Activated T-cell treated with anti-CD3 and anti-CD28 coated beads, Interleukin-2, amount 50 U/mL, for 72 hours (primary cell): ENCODE measurements around the gene CEP63. TPM values are rescaled to one million over a fixed set of nuclear protein-coding genes. Genes with fewer than 3 reads are reported as not detected.

Source experiments
- ATAC-seq, 2 donors: fragments of 150-1000 bp; cut with Tn5 transposase; replicated peaks in 1 of 2; 2 replicates each; pipeline ENCODE4 v1.10.0; 2021; ENCODE audit warnings: moderate library complexity in 2 of 2, mild to moderate bottlenecking in 1 of 2
- DNase-seq, 2 donors: peaks; one replicate each; pipeline ENCODE4 v3.0.0; 2021 to 2022; ENCODE audit warnings: mixed read lengths in 1 of 2
- H3K27ac Mint-ChIP-seq: one replicate; pipeline ENCODE4 v1.8.0; 2022; ENCODE audit warnings: mild to moderate bottlenecking, moderate library complexity, mixed read lengths
- H3K27me3 Mint-ChIP-seq: one replicate; pipeline ENCODE4 v1.8.0; 2022; ENCODE audit warnings: low read depth, mixed read lengths
- H3K36me3 Mint-ChIP-seq, 2 donors: one replicate each; pipeline ENCODE4 v1.8.0; 2022; ENCODE audit warnings: mixed read lengths in 2 of 2, mild to moderate bottlenecking in 1 of 2; ENCODE audit not compliant: insufficient read depth in 2 of 2
- H3K4me1 Mint-ChIP-seq: one replicate; pipeline ENCODE4 v1.8.0; 2022; ENCODE audit warnings: low read depth, mixed read lengths
- H3K4me3 Mint-ChIP-seq, 2 donors: one replicate each; pipeline ENCODE4 v1.8.0; 2022; ENCODE audit warnings: mild to moderate bottlenecking in 2 of 2, mixed read lengths in 2 of 2, moderate library complexity in 2 of 2
- H3K9me3 Mint-ChIP-seq, 2 donors: one replicate each; pipeline ENCODE4 v1.8.0; 2022; ENCODE audit warnings: mixed read lengths in 2 of 2
- total RNA-seq, 2 donors: library from RNA; stranded (reverse); gene quantifications; one replicate each; pipeline ENCODE4 v1.2.3, GENCODE V29; 2022

The CEP63 gene
- total RNA-seq, 2 donors from 2014 or later: 25.1 to 33.6 TPM

DNA sequence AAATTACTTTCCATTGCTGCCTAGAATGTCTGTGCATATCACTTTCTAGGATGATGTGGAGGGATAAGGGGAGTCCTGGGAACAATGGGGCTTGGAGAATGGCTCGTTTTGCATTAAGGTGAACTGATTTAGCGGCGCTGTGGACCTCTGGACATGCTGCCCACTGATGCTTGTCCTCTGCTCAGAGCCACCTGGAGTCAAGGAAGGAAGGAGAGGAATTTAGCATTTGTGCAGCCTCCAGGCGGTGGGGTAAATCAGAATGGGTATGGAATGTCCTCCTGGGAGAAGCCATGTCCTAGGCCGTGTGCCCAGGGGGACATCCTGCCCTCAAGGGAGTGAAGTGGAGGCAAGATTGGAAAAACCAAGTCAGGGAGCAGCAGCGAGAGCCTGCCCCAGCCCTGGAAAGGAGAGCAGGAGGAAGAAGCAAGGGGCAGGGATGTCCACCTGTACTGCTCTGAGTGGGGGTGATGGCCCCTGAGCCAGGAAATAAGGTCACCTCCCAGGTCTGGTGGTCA is 127.2 kb downstream of the CEP63 start:
- Mint-ChIP-seq H3K36me3 (no peaks in the 10 kb centered on the region), H3K9me3 (no peaks in the 10 kb centered on the region), H3K4me1 (no peaks in the 10 kb centered on the region), H3K4me3 (no peak overlapping the region), H3K27ac (no peak overlapping the region), H3K27me3 (no peaks in the 10 kb centered on the region)
- ATAC-seq: no peak
- no peak for DNase-seq

DNA sequence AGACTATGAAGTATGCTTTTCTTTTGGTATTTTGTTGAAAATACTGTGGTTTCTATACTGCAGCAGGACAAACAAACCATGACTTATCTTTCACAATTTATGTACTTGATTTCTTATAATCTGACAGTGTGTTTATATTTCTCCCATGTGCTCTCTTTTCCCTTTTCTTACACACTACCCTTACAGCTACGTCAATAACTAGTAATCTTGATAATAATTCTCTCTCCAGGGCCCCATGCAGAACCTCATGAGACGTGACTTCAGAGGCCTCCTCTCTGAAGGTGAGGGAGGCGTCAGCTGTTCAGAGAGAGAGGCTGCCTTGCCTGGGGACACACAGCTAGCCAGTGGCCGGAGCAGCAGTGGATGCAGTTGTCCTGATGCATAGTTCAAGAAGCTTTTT is 129.1 kb downstream of the CEP63 start:
- no peak for ATAC-seq
- no peak for DNase-seq
- H3K9me3 Mint-ChIP-seq: no peaks in the 10 kb centered on the region
- H3K27me3 Mint-ChIP-seq: no peaks in the 10 kb centered on the region
- no peaks in the 10 kb centered on the region for H3K4me1 Mint-ChIP-seq
- H3K36me3 Mint-ChIP-seq: no peaks in the 10 kb centered on the region
- no peak overlapping the region for H3K27ac Mint-ChIP-seq
- H3K4me3 Mint-ChIP-seq: no peak overlapping the region

DNA sequence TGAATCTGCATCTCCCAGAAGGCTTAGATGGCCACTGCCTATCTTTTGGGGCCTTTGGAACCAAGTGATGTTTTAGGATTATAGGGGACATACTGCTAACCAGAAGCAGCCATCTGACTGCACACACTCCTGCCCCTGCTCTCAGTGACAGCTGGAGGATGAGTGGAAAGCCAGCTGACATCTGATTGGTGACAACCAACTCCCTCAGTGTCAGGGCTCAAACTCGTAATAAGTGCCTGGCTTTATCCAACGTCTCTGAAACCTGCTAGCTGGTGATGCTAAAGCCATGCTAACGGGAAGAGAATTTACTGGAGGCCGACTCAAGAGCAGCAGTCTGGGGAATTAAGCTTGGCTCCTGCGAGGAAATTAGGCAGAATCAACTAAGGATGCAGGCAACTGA is 129.9 kb downstream of the CEP63 start:
- Mint-ChIP-seq H3K9me3 (no peaks in the 10 kb centered on the region), H3K4me1 (no peaks in the 10 kb centered on the region), H3K27ac (no peak overlapping the region), H3K27me3 (no peaks in the 10 kb centered on the region), H3K36me3 (no peaks in the 10 kb centered on the region), H3K4me3 (no peak overlapping the region)
- no peak for ATAC-seq
- no peak for DNase-seq

DNA sequence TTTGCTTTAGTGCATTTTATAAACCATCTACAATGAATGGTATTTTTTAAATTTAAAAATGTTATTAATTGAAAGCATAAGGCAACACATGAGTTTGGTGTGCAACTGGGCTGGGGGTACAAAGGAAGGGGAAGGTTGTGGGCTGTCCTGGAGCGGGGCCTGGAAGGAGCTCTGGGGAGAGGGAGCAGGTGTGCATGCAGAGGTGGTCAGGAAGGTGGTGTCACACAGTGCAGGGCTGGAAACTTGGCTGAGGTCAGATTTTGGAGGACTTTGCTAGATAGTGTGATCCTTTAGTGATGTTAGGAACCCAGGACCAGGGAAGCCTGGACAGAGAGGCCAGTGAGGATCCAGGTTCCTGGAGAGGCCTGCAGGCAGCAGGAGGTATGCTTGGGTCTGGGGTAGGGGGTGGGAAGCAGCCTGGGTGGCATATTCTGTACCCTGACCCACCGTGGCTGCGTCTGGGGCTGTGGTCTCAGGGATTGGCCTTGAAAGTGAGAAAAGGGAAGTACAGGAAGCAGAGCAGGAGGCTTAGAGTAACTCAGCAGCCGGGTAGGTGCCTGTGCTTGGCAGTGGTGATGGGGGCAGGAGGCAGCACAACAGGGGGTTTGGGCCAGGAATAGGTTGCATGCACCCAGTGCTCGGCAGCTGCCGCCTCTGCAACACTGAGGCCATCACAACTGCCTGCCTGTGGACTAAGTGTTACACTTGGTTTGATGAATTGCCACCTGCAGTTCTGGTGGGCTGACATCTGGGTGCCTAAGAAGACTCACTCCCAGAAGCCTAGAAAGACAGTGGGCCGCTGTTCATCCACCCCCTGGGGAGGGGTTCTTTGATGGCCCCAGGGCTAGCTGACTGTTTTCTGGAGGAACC is 132.0 kb downstream of the CEP63 start:
- DNase-seq: no peak
- H3K36me3 Mint-ChIP-seq: no peaks in the 10 kb centered on the region

DNA sequence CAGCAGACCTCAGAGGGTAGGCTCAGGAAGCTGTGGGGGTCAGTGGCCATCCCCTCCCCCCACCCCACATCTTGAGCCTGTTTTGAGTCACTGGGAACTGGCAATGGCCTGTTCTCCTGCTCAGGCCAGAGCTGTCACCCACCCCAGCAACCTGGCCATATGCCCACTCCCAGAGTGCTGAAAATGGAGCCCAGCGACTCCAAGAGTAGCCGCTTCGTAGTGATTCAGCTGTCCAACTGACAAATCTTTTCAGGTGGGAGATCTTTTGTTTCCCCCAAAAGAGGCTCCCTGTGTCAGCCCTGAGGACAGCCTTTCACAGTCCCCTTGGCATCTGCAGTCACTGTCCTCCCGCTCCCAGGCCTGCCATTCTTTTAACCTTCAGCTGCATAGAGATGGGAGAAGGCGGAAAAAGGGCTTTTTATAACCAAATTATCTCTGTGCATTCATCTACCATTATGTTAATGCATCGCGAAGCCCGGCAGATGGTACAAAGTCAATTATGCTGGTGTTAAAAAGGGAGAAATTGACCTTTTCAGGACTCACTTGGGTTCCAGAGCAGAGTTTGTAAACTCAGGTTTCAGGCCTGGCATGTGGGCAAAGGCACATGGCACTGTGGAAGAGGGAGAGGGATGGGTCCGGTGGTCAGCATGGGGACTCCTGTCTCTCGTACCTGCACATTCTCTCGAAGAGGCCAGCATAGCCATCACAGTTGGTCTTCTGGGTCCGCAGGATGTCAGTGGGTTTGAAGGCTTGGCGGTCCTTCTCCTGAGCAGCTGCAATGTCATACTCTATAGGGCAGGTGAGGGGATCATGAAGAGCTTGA is 132.8 kb downstream of the CEP63 start:
- H3K4me3 Mint-ChIP-seq: no peak overlapping the region
- no peaks in the 10 kb centered on the region for H3K27me3 Mint-ChIP-seq
- H3K9me3 Mint-ChIP-seq: no peaks in the 10 kb centered on the region
- DNase-seq (no peak), ATAC-seq (no peak)
- H3K4me1 Mint-ChIP-seq: no peaks in the 10 kb centered on the region
- no peak overlapping the region for H3K27ac Mint-ChIP-seq
- no peaks in the 10 kb centered on the region for H3K36me3 Mint-ChIP-seq

More for the DNA sequence above, 132.0 kb downstream of the CEP63 start:
- H3K9me3 Mint-ChIP-seq: no peaks in the 10 kb centered on the region
- no peaks in the 10 kb centered on the region for H3K4me1 Mint-ChIP-seq
- no peak overlapping the region for H3K4me3 Mint-ChIP-seq
- no peak for ATAC-seq
- H3K27me3 Mint-ChIP-seq: no peaks in the 10 kb centered on the region
- no peak overlapping the region for H3K27ac Mint-ChIP-seq

DNA sequence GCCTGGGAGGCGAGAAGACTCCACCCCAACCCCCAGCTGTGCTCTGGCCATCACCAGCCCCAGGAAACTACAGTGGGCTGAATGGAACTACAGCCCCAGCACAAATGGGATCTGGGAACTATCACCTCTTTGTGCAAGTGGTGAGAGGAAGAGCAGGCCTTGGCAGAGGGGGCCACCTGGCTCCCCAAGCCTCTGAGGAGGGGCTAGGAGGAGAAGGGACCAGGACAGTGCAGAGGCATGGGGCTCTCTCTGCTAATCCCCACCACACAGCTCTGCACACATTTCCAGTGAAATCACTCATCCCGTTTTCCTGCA is 133.4 kb downstream of the CEP63 start:
- H3K4me1 Mint-ChIP-seq: no peaks in the 10 kb centered on the region
- DNase-seq (no peak), ATAC-seq (no peak)
- H3K4me3 Mint-ChIP-seq: no peak overlapping the region
- no peak overlapping the region for H3K27ac Mint-ChIP-seq
- H3K36me3 Mint-ChIP-seq: no peaks in the 10 kb centered on the region
- H3K9me3 Mint-ChIP-seq: no peaks in the 10 kb centered on the region
- no peaks in the 10 kb centered on the region for H3K27me3 Mint-ChIP-seq

DNA sequence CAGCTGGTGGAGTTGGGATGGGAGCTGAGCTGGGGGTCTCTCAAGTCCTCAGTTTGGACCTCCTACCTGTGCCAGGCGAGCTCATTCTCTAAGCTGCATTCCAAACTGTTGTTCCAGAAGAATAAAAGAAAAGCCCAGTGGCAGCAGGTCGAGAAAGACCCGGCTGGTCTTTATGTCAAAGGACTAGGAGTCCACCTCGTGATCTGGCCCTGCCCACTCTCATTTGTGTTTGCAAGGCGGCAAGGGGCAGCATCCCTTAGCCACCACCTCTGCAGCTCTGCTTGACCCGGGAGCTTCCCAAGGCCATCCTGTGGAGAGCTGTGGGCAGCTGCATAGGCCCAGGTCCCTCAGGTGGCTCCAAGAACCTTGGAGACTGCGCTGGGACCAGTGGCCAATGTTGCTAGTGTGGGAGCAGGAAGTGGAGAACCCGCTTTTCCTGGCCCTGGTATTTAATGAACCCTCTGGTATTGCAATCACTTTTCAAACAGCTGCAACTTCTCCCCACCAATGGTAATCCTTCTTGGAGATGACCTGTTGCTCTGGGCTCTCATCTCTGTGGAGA is 134.1 kb downstream of the CEP63 start:
- no peak overlapping the region for H3K27ac Mint-ChIP-seq
- DNase-seq: no peak

DNA sequence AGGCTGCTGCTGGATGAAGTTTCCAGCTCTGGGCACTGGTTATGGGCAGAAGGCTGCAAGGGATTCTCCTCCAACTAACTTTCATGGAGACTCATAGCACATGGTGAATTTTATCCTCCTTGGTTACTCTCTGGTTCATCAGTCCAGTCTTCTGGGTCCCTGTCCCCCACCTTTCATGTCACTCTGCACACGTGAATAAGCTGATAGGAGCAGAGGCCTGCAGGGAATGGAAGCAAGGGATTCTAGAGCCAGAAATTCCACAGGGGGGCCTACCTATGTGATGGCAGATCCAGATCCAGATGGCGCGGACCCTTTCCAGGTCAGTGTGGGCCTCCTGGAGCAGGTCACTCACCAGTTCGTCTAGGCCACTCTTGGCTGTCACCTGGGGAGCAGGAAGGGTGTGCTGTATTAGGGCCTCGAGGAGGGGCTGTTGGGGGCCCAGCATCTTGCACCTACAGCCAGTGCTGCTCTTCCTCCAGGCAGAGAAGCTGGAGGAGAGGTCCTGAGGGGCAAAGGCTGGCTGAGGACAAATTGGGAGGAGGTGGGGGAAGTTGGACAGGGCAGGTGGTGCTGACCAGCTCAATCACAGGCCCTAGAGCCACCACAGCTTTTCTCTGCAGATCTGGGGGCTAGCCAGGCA is 134.7 kb downstream of the CEP63 start:
- DNase-seq: no peak
- Mint-ChIP-seq H3K9me3 (no peaks in the 10 kb centered on the region), H3K4me1 (no peaks in the 10 kb centered on the region), H3K27ac (no peak overlapping the region), H3K27me3 (no peaks in the 10 kb centered on the region), H3K36me3 (no peaks in the 10 kb centered on the region), H3K4me3 (no peak overlapping the region)
- no peak for ATAC-seq

More for the DNA sequence above, 134.1 kb downstream of the CEP63 start:
- Mint-ChIP-seq H3K27me3 (no peaks in the 10 kb centered on the region), H3K4me1 (no peaks in the 10 kb centered on the region), H3K4me3 (no peak overlapping the region), H3K9me3 (no peaks in the 10 kb centered on the region), H3K36me3 (no peaks in the 10 kb centered on the region)
- ATAC-seq: no peak

DNA sequence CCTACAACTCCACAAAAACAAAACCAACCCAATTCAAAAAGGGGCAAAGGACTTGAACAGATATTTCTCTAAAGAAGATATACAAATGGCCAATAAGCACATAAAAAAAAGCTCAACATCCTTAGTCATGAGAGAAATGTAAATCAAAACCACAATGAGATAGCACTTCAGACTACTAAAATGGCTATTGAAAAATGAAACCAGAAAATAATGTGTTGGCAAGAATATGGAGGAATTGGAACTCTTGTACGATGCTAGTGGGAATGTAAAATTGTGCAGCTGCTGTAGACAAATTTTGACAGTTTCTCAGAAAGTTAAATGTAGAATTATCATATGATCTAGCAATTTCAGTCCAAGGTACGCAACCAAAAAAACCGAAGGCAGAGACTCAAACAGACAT is 136.0 kb downstream of the CEP63 start:
- no peaks in the 10 kb centered on the region for H3K36me3 Mint-ChIP-seq
- no peak overlapping the region for H3K27ac Mint-ChIP-seq
- no peak overlapping the region for H3K4me3 Mint-ChIP-seq
- H3K9me3 Mint-ChIP-seq: no peaks in the 10 kb centered on the region
- no peaks in the 10 kb centered on the region for H3K27me3 Mint-ChIP-seq
- no peak for DNase-seq
- no peak for ATAC-seq
- no peaks in the 10 kb centered on the region for H3K4me1 Mint-ChIP-seq

DNA sequence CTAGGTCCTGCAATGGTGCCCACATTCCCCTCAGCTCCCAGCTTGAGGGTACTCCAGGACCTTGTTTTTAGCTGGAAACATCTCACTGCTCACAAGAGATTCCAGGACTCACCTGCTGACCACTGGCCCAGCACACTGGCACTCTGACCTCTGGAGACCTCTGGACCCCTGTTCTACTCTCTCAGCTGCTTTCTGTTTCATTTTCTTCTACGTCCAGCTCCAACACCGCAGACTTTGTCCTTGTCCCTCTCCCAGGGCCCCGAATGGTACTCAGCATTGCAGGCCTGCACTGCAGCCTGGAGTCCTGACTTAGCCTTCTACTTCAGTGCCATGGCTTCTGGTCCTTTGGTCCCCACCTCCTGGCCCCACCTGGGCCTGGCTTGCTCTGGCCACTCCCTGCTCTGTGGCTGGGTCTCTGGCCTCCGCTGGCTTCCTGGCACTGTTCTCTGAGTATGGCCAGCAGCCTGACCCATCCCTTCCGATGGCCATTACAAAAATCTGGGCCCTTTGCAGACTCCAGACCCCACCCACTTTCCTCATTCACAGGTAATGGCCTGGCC is 137.0 kb downstream of the CEP63 start:
- DNase-seq (no peak), ATAC-seq (no peak)
- Mint-ChIP-seq H3K27me3 (no peaks in the 10 kb centered on the region), H3K27ac (no peak overlapping the region), H3K4me1 (no peaks in the 10 kb centered on the region), H3K4me3 (no peak overlapping the region), H3K36me3 (no peaks in the 10 kb centered on the region), H3K9me3 (no peaks in the 10 kb centered on the region)

DNA sequence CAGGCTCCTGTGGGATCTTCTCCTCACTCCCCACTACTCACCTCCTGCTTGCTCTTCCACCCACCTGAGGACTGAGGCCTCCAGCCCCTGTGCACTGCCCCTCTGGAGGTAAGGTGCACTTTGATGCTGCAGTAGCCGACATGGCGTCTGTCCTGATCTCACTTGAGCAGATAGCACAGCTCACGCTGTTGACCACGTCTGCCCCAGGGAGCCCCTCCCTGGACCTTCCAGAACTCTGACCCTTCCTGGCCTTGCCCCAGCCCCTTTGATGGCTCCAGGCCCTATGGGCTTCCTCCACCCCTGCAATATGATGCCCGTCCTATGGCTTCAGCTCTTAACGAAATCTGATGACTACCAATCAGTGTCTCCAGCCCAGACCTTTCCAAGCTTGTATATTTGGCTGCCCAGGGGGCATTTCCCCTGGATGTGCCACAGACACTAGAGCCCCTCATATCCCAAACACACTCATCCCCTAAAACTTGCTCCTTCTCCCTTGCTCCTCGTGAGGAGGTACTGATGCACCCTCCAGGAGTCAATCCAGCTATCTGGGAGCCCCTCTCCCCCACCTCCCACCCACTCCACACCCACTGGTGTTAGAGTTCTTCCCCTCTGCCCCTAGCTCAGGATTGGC is 137.9 kb downstream of the CEP63 start:
- Mint-ChIP-seq H3K27ac (no peak overlapping the region), H3K27me3 (no peaks in the 10 kb centered on the region), H3K4me1 (no peaks in the 10 kb centered on the region), H3K36me3 (no peaks in the 10 kb centered on the region), H3K9me3 (no peaks in the 10 kb centered on the region), H3K4me3 (no peak overlapping the region)
- no peak for ATAC-seq
- DNase-seq: no peak
